ENCODE data around the gene CTSW. TPM values are rescaled to one million over a fixed set of nuclear protein-coding genes. Genes with fewer than 3 reads are reported as not detected.

CTSW gene
- total and polyA plus RNA-seq, 2 of the 4 experiments (the other 2 are of a cell fraction) = 0.07 to 0.18 TPM

GRCh38 chr11:65917077-65917433 lies 37.4 kb downstream of the CTSW start:
- Histone ChIP-seq H3K27me3 (ENCODE audit: control insufficient read depth, insufficient read depth, low read length) (no peaks in the 10 kb centered on the region), H3K79me1 (ENCODE audit: low read depth in 1 of 2, low read length in 2 of 2) (peaks cover 14 to 66% of the 10 kb centered on the region in 2 experiments; a peak in 3 of 4 replicates), H2AK5ac (ENCODE audit: low read depth, low read length) (peak overlapping the region; percentile 99), H3K4me3 (ENCODE audit: insufficient read depth, low read depth, low read length) (peak overlapping the region; percentile 4), H2BK15ac (ENCODE audit: low read depth, low read length) (peak overlapping the region; percentile 56), H2AK9ac (replicated peaks; ENCODE audit: low read depth, low read length, poor library complexity) (peak overlapping the region; percentile 99), H3K14ac (replicated peaks; ENCODE audit: low read depth, low read length) (peak overlapping the region; percentile 95), H4K5ac (ENCODE audit: low read depth, low read length) (peak overlapping the region; percentile 64), H2AFZ (replicated peaks; ENCODE audit: low read length, poor library complexity) (no peak overlapping the region), H3K9ac (ENCODE audit: low read depth, low read length) (peak overlapping the region; percentile 68), H3K36me3 (ENCODE audit: control insufficient read depth, insufficient read depth, low read length) (peaks cover 23% of the 10 kb centered on the region), H2BK120ac (ENCODE audit: low read depth, low read length) (peak overlapping the region; percentile 100), H3K4ac (ENCODE audit: low read depth, low read length) (peak overlapping the region; percentile 98), H2BK5ac (ENCODE audit: low read depth, low read length, poor library complexity, severe bottlenecking) (peak overlapping the region; percentile 96), H3K9me3 (ENCODE audit: control insufficient read depth, insufficient read depth, low read length) (no peaks in the 10 kb centered on the region), H2BK20ac (ENCODE audit: low read depth, low read length) (peak overlapping the region; percentile 92), H3K9me1 (ENCODE audit: insufficient read depth, low read length) (peaks cover 38% of the 10 kb centered on the region), H3K56ac (ENCODE audit: extremely low read depth, insufficient read depth, low read length) (peak overlapping the region; percentile 90), H3K23ac (ENCODE audit: low read depth, low read length) (peak overlapping the region; percentile 97), H3K4me1 (ENCODE audit: control insufficient read depth, insufficient read depth, low read length) (peaks cover 52% of the 10 kb centered on the region), H3K18ac (ENCODE audit: low read depth, low read length) (peak overlapping the region; percentile 88), H4K8ac (ENCODE audit: low read depth in 2 of 2, low read length in 2 of 2) (peak overlapping the region; percentile 64 to 97), H4K20me1 (ENCODE audit: insufficient read depth, low read length) (peaks cover 11% of the 10 kb centered on the region), H3K4me2 (ENCODE audit: low read depth, low read length) (peak overlapping the region; percentile 96), H3K27ac (ENCODE audit: insufficient read depth, low read length) (peak overlapping the region; percentile 82), H4K91ac (ENCODE audit: insufficient read depth, low read depth, low read length) (peak overlapping the region; percentile 97)
- ChIA-PET CTCF (interaction anchor here (1.1 kb wide), 1 partner anchor 27 kb away, joined by 3 read pairs; no protein-coding TSS in a partner anchor), POLR2A (ENCODE audit: unreplicated experiment) (interaction anchor here (1.4 to 2.4 kb wide), 2 partner anchors 26 to 27 kb away, joined by 7 to 20 read pairs; partner anchors contain the start of genes CCDC85B and FIBP)
- no peak for ATAC-seq (ENCODE audit: low read depth)
- in situ Hi-C loops (cut with MboI; ENCODE audit: low sequenced_read_pairs) = no loop called here
- WGBS, 2 experiments (ENCODE audit: extremely low coverage in 2 of 2, insufficient read length in 1 of 2) = 82% methylated on average over 2 of the region's 3 CpGs; no CpG with 5 or more reads in 1 of the 2 experiments
- TSS peak; percentile 50 for BruUV-seq (replicated peaks)
- no peak for TF ChIP-seq NFE2L2 (IDR thresholded peaks at IDR 0.05; ENCODE audit: low read depth, low read length)
- no peak for TF ChIP-seq SMC3 (IDR thresholded peaks at IDR 0.05; ENCODE audit: low read depth, low read length)
- no peak for TF ChIP-seq RAD21 (IDR thresholded peaks at IDR 0.05; ENCODE audit: low read length)
- no peak for TF ChIP-seq USF2 (IDR thresholded peaks at IDR 0.05; ENCODE audit: low read depth, low read length)
- no peak for TF ChIP-seq CTCF (conservative IDR thresholded peaks at IDR 0.05; ENCODE audit: low read depth, low read length)
- TF ChIP-seq BHLHE40 (IDR thresholded peaks at IDR 0.05; ENCODE audit: low read depth, low read length) = no peak
- TF ChIP-seq FOS (IDR thresholded peaks at IDR 0.05; ENCODE audit: low read depth, low read length) = no peak
- DNase-seq = no peak
- intact Hi-C loops (cut with micrococcal nuclease) = loop anchor here (5.0 kb wide), 1 partner anchor 45 kb away; the partner anchor contains the start of gene SART1
- dilution Hi-C loops (cut with HindIII; ENCODE audit: low sequenced_read_pairs, unreplicated experiment) = no loop called here

Measured in IMR-90 (cell line).